ENCODE results near the gene SERPIND1.

- TF ChIP-seq POLR2A (IDR thresholded peaks at IDR 0.05; ENCODE audit: low read length): no peak
- no peak for TF ChIP-seq GATA1 (IDR thresholded peaks at IDR 0.05; ENCODE audit: low read depth, low read length)
Measured at GRCh38 chr22:20786536-20786979, 12.6 kb downstream of the SERPIND1 start.
